ENCODE data around the gene RBM7.

Gene RBM7

GRCh38 chr11:114400216-114400914 lies at the start of gene RBM7, which contains the start of gene C11orf71:
TSS of gene RBM7 (plus strand) at chr11:114400666. CDS start at chr11:114400672, 6 bp downstream.
TSS of gene C11orf71 (minus strand) at chr11:114400511. CDS start at chr11:114400331, 180 bp downstream.
- peak; percentile 95 to 96 for DNase-seq (ENCODE audit: low read depth in 2 of 2)

- no peak for DNase-seq (ENCODE audit: low read depth in 2 of 2)
Observed at GRCh38 chr11:114353443-114353842, 47.0 kb upstream of the RBM7 start.

- DNase-seq (ENCODE audit: low read depth in 2 of 2), result no peak
Observed at GRCh38 chr11:114354076-114354475, 46.4 kb upstream of the RBM7 start.

GRCh38 chr11:114358716-114359115 lies 41.8 kb upstream of the RBM7 start:
- no peak for DNase-seq (ENCODE audit: low read depth in 2 of 2)

GRCh38 chr11:114359342-114359741 lies 41.1 kb upstream of the RBM7 start:
- no peak for DNase-seq (ENCODE audit: low read depth in 2 of 2)

- no peak for DNase-seq (ENCODE audit: low read depth in 2 of 2)
Observed at GRCh38 chr11:114362326-114362725, 38.1 kb upstream of the RBM7 start.

- DNase-seq (ENCODE audit: low read depth in 2 of 2), result no peak
Observed at GRCh38 chr11:114362958-114363357, 37.5 kb upstream of the RBM7 start.

- no peak for DNase-seq (ENCODE audit: low read depth in 2 of 2)
Observed at GRCh38 chr11:114366331-114367243, 33.9 kb upstream of the RBM7 start.

- no peak for DNase-seq (ENCODE audit: low read depth in 2 of 2)
Observed at GRCh38 chr11:114367244-114367957, 33.1 kb upstream of the RBM7 start.

GRCh38 chr11:114368918-114369680 lies 31.4 kb upstream of the RBM7 start:
- DNase-seq (ENCODE audit: low read depth in 2 of 2), result no peak

GRCh38 chr11:114375052-114375451 lies 25.4 kb upstream of the RBM7 start:
- no peak for DNase-seq (ENCODE audit: low read depth in 2 of 2)

- DNase-seq (ENCODE audit: low read depth in 2 of 2), result no peak
Observed at GRCh38 chr11:114377612-114378267, 22.7 kb upstream of the RBM7 start.

GRCh38 chr11:114379394-114380069 lies 20.9 kb upstream of the RBM7 start:
- DNase-seq (ENCODE audit: low read depth in 2 of 2), result no peak

- DNase-seq (ENCODE audit: low read depth in 2 of 2), result no peak
Observed at GRCh38 chr11:114382509-114382908, 18.0 kb upstream of the RBM7 start.

- DNase-seq (ENCODE audit: low read depth in 2 of 2), result no peak
Observed at GRCh38 chr11:114384487-114384886, 16.0 kb upstream of the RBM7 start.

- no peak for DNase-seq (ENCODE audit: low read depth in 2 of 2)
Observed at GRCh38 chr11:114386131-114386530, 14.3 kb upstream of the RBM7 start.

GRCh38 chr11:114386545-114386944 lies 13.9 kb upstream of the RBM7 start:
- no peak for DNase-seq (ENCODE audit: low read depth in 2 of 2)

- DNase-seq (ENCODE audit: low read depth in 2 of 2), result no peak
Observed at GRCh38 chr11:114392735-114393667, 7.5 kb upstream of the RBM7 start.

- no peak for DNase-seq (ENCODE audit: low read depth in 2 of 2)
Observed at GRCh38 chr11:114395736-114396135, 4.7 kb upstream of the RBM7 start.

Data from stimulated activated CD8-positive, alpha-beta memory T cell treated with anti-CD3 and anti-CD28 coated beads, Interleukin-2, amount 100 ng/mL, for 48 hours (primary cell).